Measurements from ENCODE around the gene HMG20B.

- TF ChIP-seq CTCF (IDR thresholded peaks at IDR 0.05; ENCODE audit: control extremely low read depth in 1 of 3, insufficient read depth in 1 of 3, low read depth in 1 of 3, low read length in 3 of 3): no peak
- TF ChIP-seq SRF (IDR thresholded peaks at IDR 0.05; ENCODE audit: low read depth, low read length): no peak
- no peak for TF ChIP-seq SAP30 (IDR thresholded peaks at IDR 0.05; ENCODE audit: insufficient read depth, insufficient replicate concordance, low read length)
- no peak for TF ChIP-seq NRF1 (IDR thresholded peaks at IDR 0.05; ENCODE audit: low read depth, low read length)
- TF ChIP-seq POLR2A (IDR thresholded peaks at IDR 0.05; ENCODE audit: control extremely low read depth in 1 of 2, low read depth in 2 of 2, low read length in 2 of 2): no peak
- TF ChIP-seq EP300 (IDR thresholded peaks at IDR 0.05; ENCODE audit: borderline replicate concordance in 1 of 2, low read depth in 2 of 2, low read length in 2 of 2): no peak
- TF ChIP-seq SUZ12 (IDR thresholded peaks at IDR 0.05; ENCODE audit: low read length): no peak
- no peak for TF ChIP-seq EZH2 (IDR thresholded peaks at IDR 0.05; ENCODE audit: low read depth, low read length, severe bottlenecking)
- TF ChIP-seq BCL11A (IDR thresholded peaks at IDR 0.05; ENCODE audit: low read depth in 2 of 2, low read length in 2 of 2): no peak
- TF ChIP-seq USF2 (IDR thresholded peaks at IDR 0.05; ENCODE audit: low read length): no peak
- no peak for TF ChIP-seq SP1 (IDR thresholded peaks at IDR 0.05; ENCODE audit: low read depth, low read length)
- TF ChIP-seq POLR2AphosphoS5 (IDR thresholded peaks at IDR 0.05; ENCODE audit: low read depth, low read length): no peak
These were observed 36.1 kb downstream of the HMG20B start for GRCh38 chr19:3608750-3609322.
